H9 (cell line): ENCODE results near the gene VTCN1. TPM values are rescaled to one million over a fixed set of nuclear protein-coding genes. Genes with fewer than 3 reads are reported as not detected.

Experiments
- DNase-seq: peaks from one replicate; pipeline ENCODE4 v3.0.0-alpha.2; 2017
- H2AFZ ChIP-seq: one replicate; pipeline ENCODE4 v1.6.1; 2013; ENCODE audit warnings: mild to moderate bottlenecking, low read length, control low read depth, moderate library complexity
- H2AK5ac ChIP-seq: 2 replicates; pipeline ENCODE4 v1.6.1; 2013; ENCODE audit warnings: low read length, control low read depth, mixed read lengths; ENCODE audit not compliant: insufficient read length
- H2BK120ac ChIP-seq: one replicate; pipeline ENCODE4 v1.6.1; 2013; ENCODE audit warnings: low read depth, mild to moderate bottlenecking, low read length, control low read depth, inconsistent platforms; ENCODE audit not compliant: poor library complexity, severe bottlenecking
- H2BK12ac ChIP-seq: 2 replicates; pipeline ENCODE4 v1.6.1; 2013; ENCODE audit warnings: low read length, control low read depth, mixed read lengths, low read depth; ENCODE audit not compliant: insufficient read length
- H2BK15ac ChIP-seq: 2 replicates; pipeline ENCODE4 v1.6.1; 2013; ENCODE audit warnings: low read depth, low read length, control low read depth
- H2BK20ac ChIP-seq: one replicate; pipeline ENCODE4 v1.6.1; 2013; ENCODE audit warnings: low read depth, mild to moderate bottlenecking, low read length, control low read depth, inconsistent platforms; ENCODE audit not compliant: poor library complexity, severe bottlenecking
- H2BK5ac ChIP-seq: 2 replicates; pipeline ENCODE4 v1.6.1; 2013; ENCODE audit warnings: low read length, control low read depth, mixed read lengths; ENCODE audit not compliant: insufficient read length
- H3K14ac ChIP-seq: 2 replicates; pipeline ENCODE4 v1.6.1; 2013; ENCODE audit warnings: low read length, control low read depth; ENCODE audit not compliant: insufficient read depth
- H3K18ac ChIP-seq: 2 replicates; pipeline ENCODE4 v1.6.1; 2013; ENCODE audit warnings: low read depth, mild to moderate bottlenecking, mixed read lengths, low read length, control low read depth; ENCODE audit not compliant: insufficient read length
- H3K23ac ChIP-seq: 2 replicates; pipeline ENCODE4 v1.6.1; 2013; ENCODE audit warnings: low read length, control low read depth, mixed read lengths, low read depth; ENCODE audit not compliant: insufficient read length
- H3K23me2 ChIP-seq: 2 replicates; pipeline ENCODE4 v1.6.1; 2013; ENCODE audit warnings: low read depth, mild to moderate bottlenecking, mixed read lengths, low read length, control low read depth; ENCODE audit not compliant: insufficient read length, poor library complexity, severe bottlenecking
- H3K27ac ChIP-seq: 2 replicates; pipeline ENCODE4 v1.5.1; 2013; ENCODE audit warnings: low read length, control low read depth, mixed read lengths, low read depth; ENCODE audit not compliant: insufficient read length
- H3K27me3 ChIP-seq: 2 replicates; pipeline ENCODE4 v1.6.1; 2013; ENCODE audit warnings: low read length, control low read depth, inconsistent platforms; ENCODE audit not compliant: insufficient read depth
- H3K4ac ChIP-seq: 2 replicates; pipeline ENCODE4 v1.6.1; 2013; ENCODE audit warnings: low read depth, mild to moderate bottlenecking, control low read depth, inconsistent platforms, low read length, moderate library complexity
- H3K4me1 ChIP-seq: 2 replicates; pipeline ENCODE4 v1.6.1; 2013; ENCODE audit warnings: low read length, control low read depth, inconsistent platforms; ENCODE audit not compliant: insufficient read depth
- H3K4me2 ChIP-seq: 2 replicates; pipeline ENCODE4 v1.6.1; 2013; ENCODE audit warnings: low read length, control low read depth, mixed read lengths; ENCODE audit not compliant: insufficient read length, insufficient read depth
- H3K56ac ChIP-seq: 2 replicates; pipeline ENCODE4 v1.6.1; 2013; ENCODE audit warnings: low read depth, mild to moderate bottlenecking, mixed read lengths, low read length, control low read depth; ENCODE audit not compliant: insufficient read length
- H3K79me1 ChIP-seq: 2 replicates; pipeline ENCODE4 v1.6.1; 2013; ENCODE audit warnings: low read depth, mild to moderate bottlenecking, moderate library complexity, low read length, control low read depth, inconsistent platforms; ENCODE audit not compliant: insufficient read depth, poor library complexity, severe bottlenecking
- H3K79me2 ChIP-seq: 2 replicates; pipeline ENCODE4 v1.6.1; 2013; ENCODE audit warnings: low read length, control low read depth, inconsistent platforms; ENCODE audit not compliant: insufficient read depth
- H3K9ac ChIP-seq: 2 replicates; pipeline ENCODE4 v1.6.1; 2013; ENCODE audit warnings: low read length, control low read depth, mixed read lengths; ENCODE audit not compliant: insufficient read length; ENCODE audit errors: extremely low read depth
- H3K9me3 ChIP-seq: one replicate; pipeline ENCODE4 v1.6.1; 2013; ENCODE audit warnings: low read depth, low read length, inconsistent platforms; ENCODE audit not compliant: control insufficient read depth
- H3T11ph ChIP-seq: one replicate; pipeline ENCODE4 v1.6.1; 2013; ENCODE audit warnings: mild to moderate bottlenecking, low read length, control low read depth, inconsistent platforms
- H4K20me1 ChIP-seq: one replicate; pipeline ENCODE4 v1.6.1; 2013; ENCODE audit not compliant: control insufficient read depth, insufficient read length, insufficient read depth
- H4K5ac ChIP-seq: 2 replicates; pipeline ENCODE4 v1.6.1; 2013; ENCODE audit warnings: low read depth, mild to moderate bottlenecking, mixed read lengths, low read length, control low read depth; ENCODE audit not compliant: insufficient read length
- H4K8ac ChIP-seq: replicated peaks from 2 replicates; pipeline ENCODE4 v1.6.1; 2013; ENCODE audit warnings: low read length, control low read depth, mixed read lengths, low read depth; ENCODE audit not compliant: insufficient read length
- H4K91ac ChIP-seq: 2 replicates; pipeline ENCODE4 v1.6.1; 2013; ENCODE audit warnings: low read depth, mild to moderate bottlenecking, moderate library complexity, mixed read lengths, low read length, control low read depth; ENCODE audit not compliant: insufficient read length
- H3K27ac Mint-ChIP-seq, 3 experiments: 2 replicates in 2 of 3; 3 replicates in 1 of 3; pipeline ENCODE4 v1.8.0; 2020 to 2021; ENCODE audit warnings: mixed read lengths in 3 of 3, mild to moderate bottlenecking in 1 of 3, moderate library complexity in 1 of 3
- H3K27me3 Mint-ChIP-seq: 2 replicates; pipeline ENCODE4 v1.8.0; 2021; ENCODE audit warnings: low read depth, mild to moderate bottlenecking, moderate library complexity, mixed read lengths
- H3K36me3 Mint-ChIP-seq, 3 experiments: 2 replicates in 2 of 3; 3 replicates in 1 of 3; pipeline ENCODE4 v1.8.0; 2020 to 2021; ENCODE audit warnings: low read depth in 3 of 3, mixed read lengths in 3 of 3; ENCODE audit not compliant: insufficient read depth in 1 of 3
- H3K4me1 Mint-ChIP-seq, 2 experiments: 2 replicates each; pipeline ENCODE4 v1.8.0; 2020; ENCODE audit warnings: mixed read lengths in 2 of 2
- H3K4me3 Mint-ChIP-seq, 2 experiments: 2 replicates in 1 of 2; 3 replicates in 1 of 2; pipeline ENCODE4 v1.8.0; 2020 to 2021; ENCODE audit warnings: mild to moderate bottlenecking in 2 of 2, mixed read lengths in 2 of 2, moderate library complexity in 1 of 2
- H3K9me3 Mint-ChIP-seq, 2 experiments: 2 replicates in 1 of 2; 3 replicates in 1 of 2; pipeline ENCODE4 v1.8.0; 2020; ENCODE audit warnings: mild to moderate bottlenecking in 2 of 2, mixed read lengths in 2 of 2, moderate library complexity in 1 of 2
- WGBS: extraction: QIAGEN DNeasy Blood & Tissue Kit; methylation state at CpG from one replicate; pipeline ENCODE4 v1.1.7; 2013; ENCODE audit warnings: missing lambda C conversion rate, low lambda C conversion rate, mixed read lengths; ENCODE audit not compliant: insufficient read length; ENCODE audit errors: extremely low coverage; 5-methylcytosine and 5-hydroxymethylcytosine counted together
- total RNA-seq: library from RNA; stranded (reverse); gene quantifications from 2 replicates; pipeline ENCODE4 v1.2.1, GENCODE V29; 2021
- TF ChIP-seq, protein P1 (sequence below): fragments of 200-600 bp; sonication (generic); conservative IDR thresholded peaks from 3 replicates; pipeline ENCODE4 v1.8.0; 2021; ENCODE audit warnings: antibody characterized with exemption, mild to moderate bottlenecking

VTCN1 gene
- total RNA-seq, 1 experiment from 2014 or later, result 0.33 TPM

DNA sequence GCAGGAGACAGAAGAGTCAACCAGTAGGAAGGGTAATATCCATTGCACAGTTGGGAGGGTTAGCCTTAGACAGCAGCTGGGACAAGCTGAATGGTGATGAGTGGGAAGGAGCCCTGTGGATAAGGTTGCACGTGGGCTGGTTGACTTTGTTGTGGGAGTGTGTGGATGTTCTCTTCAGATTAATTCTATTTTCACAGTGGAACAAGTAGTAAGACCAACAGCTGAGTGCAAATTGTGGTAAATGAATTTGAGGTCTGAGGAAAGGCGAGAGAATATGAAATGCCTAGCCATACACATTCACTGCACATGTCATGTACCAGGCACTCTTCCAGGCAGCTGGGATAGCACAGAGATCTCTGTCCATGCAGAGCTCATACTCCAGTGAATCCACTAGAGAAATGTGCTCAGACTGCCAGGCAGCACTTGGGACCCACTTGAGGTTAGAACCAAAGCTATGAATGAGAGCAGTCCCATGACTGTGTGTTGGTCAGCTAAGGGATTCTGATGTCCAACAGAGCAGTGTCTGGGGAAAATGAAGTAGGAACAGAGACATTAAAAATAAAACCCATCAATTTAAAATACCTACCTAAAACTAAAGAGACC lies 25.2 kb upstream of the VTCN1 start:
- Histone ChIP-seq H2AK5ac (no peak overlapping the region), H3K23me2 (no peaks in the 10 kb centered on the region), H3K9ac (no peak overlapping the region), H3T11ph (no peak overlapping the region), H2BK5ac (no peak overlapping the region), H3K4me2 (no peak overlapping the region), H3K79me1 (no peaks in the 10 kb centered on the region), H3K4ac (no peak overlapping the region), H3K14ac (no peak overlapping the region), H4K20me1 (no peaks in the 10 kb centered on the region), H2AFZ (no peak overlapping the region), H2BK20ac (no peak overlapping the region), H3K27me3 (no peaks in the 10 kb centered on the region), H2BK120ac (no peak overlapping the region), H4K5ac (no peak overlapping the region), H3K4me1 (peaks cover 2% of the 10 kb centered on the region), H3K23ac (no peak overlapping the region), H3K18ac (no peak overlapping the region), H4K8ac (no peak overlapping the region), H2BK15ac (no peak overlapping the region), H4K91ac (no peak overlapping the region), H3K79me2 (no peaks in the 10 kb centered on the region), H3K56ac (no peak overlapping the region), H3K27ac (no peak overlapping the region), H2BK12ac (no peak overlapping the region), H3K9me3 (no peaks in the 10 kb centered on the region)
- DNase-seq, result no peak
- Mint-ChIP-seq H3K27me3 (peaks cover 2% of the 10 kb centered on the region), H3K36me3 (peaks cover 0 to 4% (median 0%) of the 10 kb centered on the region in 3 experiments; a peak in 1 of 7 replicates), H3K27ac (no peak overlapping the region), H3K4me3 (no peak overlapping the region), H3K4me1 (peaks cover 6 to 12% of the 10 kb centered on the region in 2 experiments), H3K9me3 (no peaks in the 10 kb centered on the region; a peak in 2 of 5 replicates)
- WGBS, result no CpG with 5 or more reads among the region's 2 CpGs
- TF ChIP-seq, protein P1, sequence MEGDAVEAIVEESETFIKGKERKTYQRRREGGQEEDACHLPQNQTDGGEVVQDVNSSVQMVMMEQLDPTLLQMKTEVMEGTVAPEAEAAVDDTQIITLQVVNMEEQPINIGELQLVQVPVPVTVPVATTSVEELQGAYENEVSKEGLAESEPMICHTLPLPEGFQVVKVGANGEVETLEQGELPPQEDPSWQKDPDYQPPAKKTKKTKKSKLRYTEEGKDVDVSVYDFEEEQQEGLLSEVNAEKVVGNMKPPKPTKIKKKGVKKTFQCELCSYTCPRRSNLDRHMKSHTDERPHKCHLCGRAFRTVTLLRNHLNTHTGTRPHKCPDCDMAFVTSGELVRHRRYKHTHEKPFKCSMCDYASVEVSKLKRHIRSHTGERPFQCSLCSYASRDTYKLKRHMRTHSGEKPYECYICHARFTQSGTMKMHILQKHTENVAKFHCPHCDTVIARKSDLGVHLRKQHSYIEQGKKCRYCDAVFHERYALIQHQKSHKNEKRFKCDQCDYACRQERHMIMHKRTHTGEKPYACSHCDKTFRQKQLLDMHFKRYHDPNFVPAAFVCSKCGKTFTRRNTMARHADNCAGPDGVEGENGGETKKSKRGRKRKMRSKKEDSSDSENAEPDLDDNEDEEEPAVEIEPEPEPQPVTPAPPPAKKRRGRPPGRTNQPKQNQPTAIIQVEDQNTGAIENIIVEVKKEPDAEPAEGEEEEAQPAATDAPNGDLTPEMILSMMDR, result no peak
